HFFc6 (cell line): ENCODE data around the gene VSIR. TPM values are rescaled to one million over a fixed set of nuclear protein-coding genes. Genes with fewer than 3 reads are reported as not detected.

ENCODE experiments used
- DNase-seq: peaks from one replicate; pipeline ENCODE4 v3.0.0-alpha.2; 2018
- H3K27ac Mint-ChIP-seq: 2 replicates; pipeline ENCODE4 v1.8.0; 2020; ENCODE audit warnings: mild to moderate bottlenecking, mixed read lengths
- H3K27me3 Mint-ChIP-seq: 2 replicates; pipeline ENCODE4 v1.8.0; 2021; ENCODE audit warnings: mild to moderate bottlenecking, moderate library complexity, mixed read lengths; ENCODE audit not compliant: insufficient read depth
- H3K36me3 Mint-ChIP-seq: 2 replicates; pipeline ENCODE4 v1.8.0; 2021; ENCODE audit warnings: low read depth, mixed read lengths
- H3K4me1 Mint-ChIP-seq: 2 replicates; pipeline ENCODE4 v1.8.0; 2020; ENCODE audit warnings: low read depth, mixed read lengths
- H3K4me3 Mint-ChIP-seq: 2 replicates; pipeline ENCODE4 v1.8.0; 2020; ENCODE audit warnings: mild to moderate bottlenecking, moderate library complexity, mixed read lengths
- H3K9me3 Mint-ChIP-seq: 2 replicates; pipeline ENCODE4 v1.8.0; 2020; ENCODE audit warnings: mild to moderate bottlenecking, mixed read lengths
- CTCF ChIP-seq: fragments of 200-600 bp; sonication (generic); IDR thresholded peaks from 2 replicates; pipeline ENCODE4 v1.5.0; 2021; ENCODE audit warnings: antibody characterized with exemption, mild to moderate bottlenecking
- total RNA-seq, 6 experiments: library from RNA; stranded (reverse); fragmentation: NEBNext Ultra II Directional; extraction: Animal tissue kit (Norgen Biotek cat#: 25700); gene quantifications; 2 replicates in 1 of 6; 3 replicates in 5 of 6; pipeline ENCODE4 v1.2.3, GENCODE V29; 2021

The VSIR gene
- total RNA-seq, 6 experiments from 2014 or later, result 24.3 to 36.2 (median 29.0) TPM

DNA sequence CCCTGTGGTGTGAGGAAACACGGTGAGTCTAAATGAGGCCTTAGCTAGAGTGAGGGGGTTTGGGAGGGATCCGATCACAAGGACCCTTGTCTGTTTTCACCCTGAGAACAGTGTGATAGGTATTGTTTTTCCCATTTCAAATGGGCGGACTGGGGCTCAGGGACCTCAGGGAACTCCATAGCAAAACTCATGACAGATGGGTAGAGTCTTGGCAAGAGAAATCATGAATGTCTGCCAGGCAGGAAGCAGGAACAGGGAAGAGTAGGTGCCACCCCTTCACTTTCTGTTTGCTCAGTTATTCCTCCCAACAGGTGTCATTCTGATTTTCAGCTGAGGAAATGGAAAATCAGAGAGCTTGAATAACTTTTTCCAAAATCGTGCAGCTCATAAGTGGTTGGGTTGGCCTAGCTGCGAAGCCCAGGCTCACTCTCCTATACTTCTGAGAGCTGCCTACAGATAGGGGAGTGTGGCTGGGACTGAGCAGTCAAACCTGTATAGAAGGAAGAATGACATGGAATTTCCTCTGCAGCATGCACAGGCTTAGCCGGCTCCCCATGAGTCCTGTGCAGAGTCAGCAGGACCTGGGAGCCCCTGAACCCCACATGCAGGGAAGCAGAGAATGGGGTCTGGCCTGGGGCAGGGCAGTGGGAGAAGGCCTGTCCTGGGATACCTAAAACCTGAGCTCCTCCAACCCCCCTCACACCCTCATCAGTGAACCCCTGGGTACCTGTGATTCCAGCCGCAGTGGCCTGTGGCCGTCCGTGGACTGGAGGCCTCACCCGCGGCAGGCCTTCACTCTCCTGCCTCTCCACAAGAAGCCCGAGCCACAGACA lies 36.1 kb downstream of the VSIR start:
- no peak for TF ChIP-seq CTCF
- no peak overlapping the region for H3K27ac Mint-ChIP-seq
- H3K4me1 Mint-ChIP-seq, result peaks cover 7% of the 10 kb centered on the region
- DNase-seq, result no peak
- H3K36me3 Mint-ChIP-seq, result no peaks in the 10 kb centered on the region
- no peaks in the 10 kb centered on the region for H3K9me3 Mint-ChIP-seq
- H3K4me3 Mint-ChIP-seq, result no peak overlapping the region
- peaks cover 25% of the 10 kb centered on the region for H3K27me3 Mint-ChIP-seq

DNA sequence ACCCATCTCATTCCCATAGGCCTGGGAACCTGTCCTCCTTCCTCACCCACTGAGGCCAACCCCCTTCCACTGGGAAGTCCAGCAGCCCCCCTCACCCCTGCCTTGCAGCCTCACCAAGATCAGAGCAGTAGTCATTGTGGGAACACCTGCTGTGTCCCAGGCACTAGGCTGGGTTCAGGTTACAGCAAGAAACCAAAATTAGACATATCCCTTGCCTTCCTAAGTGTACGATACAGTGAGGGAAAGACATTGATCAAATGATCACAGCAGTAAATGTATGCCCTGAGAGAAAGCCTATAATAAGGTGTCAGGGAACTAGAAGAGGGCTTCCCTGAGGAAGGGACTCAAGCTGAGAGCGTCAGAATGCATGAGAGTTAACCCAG lies 36.8 kb downstream of the VSIR start:
- no peak for TF ChIP-seq CTCF
- H3K27ac Mint-ChIP-seq, result no peak overlapping the region
- no peak overlapping the region for H3K4me3 Mint-ChIP-seq
- no peaks in the 10 kb centered on the region for H3K9me3 Mint-ChIP-seq
- H3K27me3 Mint-ChIP-seq, result peaks cover 31% of the 10 kb centered on the region
- H3K4me1 Mint-ChIP-seq, result peaks cover 7% of the 10 kb centered on the region
- no peaks in the 10 kb centered on the region for H3K36me3 Mint-ChIP-seq
- no peak for DNase-seq

DNA sequence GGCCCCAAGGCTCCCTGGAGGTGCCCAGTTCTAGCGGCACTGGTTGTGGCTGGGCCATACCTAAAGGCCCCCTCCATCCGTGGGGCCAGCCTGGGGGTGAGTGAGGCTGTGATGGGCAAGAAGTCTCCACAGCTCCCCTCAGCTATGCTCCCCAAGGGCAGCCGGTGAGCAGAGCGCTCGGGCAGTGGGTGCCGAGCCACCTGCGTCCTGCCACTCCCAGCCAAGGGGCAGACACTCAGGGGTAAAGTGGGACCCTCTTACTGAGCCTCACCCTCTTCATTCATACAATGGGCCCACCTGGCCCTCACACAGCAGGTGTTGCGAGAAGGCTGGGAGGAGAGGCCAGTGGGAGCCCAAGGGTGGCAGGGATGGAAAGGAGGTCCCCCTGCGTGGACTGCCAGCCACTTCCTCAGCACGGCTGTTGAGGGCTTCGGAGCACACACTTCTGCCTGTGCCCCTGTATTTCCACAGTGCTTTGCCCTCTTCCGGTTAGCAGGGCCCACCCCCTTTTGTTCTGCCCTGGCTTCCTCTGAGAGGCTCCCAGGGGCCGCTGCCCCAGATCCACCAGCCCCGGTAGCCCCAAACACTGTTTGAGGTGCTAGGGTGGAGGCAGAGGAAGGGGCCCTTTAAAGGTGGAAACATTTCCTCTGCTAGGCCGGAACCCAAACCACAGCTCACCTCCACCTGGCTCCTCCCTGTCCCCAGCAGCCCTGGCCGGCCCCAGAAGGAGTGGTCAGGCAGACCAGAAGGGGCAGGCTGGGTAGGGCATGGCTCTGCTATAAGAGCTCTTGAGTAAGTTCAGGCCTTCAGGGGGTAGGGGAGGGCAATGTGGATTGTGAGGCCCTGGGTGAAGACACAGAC lies 37.4 kb downstream of the VSIR start:
- no peak for DNase-seq
- H3K27ac Mint-ChIP-seq, result no peak overlapping the region
- H3K27me3 Mint-ChIP-seq, result peaks cover 36% of the 10 kb centered on the region
- no peaks in the 10 kb centered on the region for H3K36me3 Mint-ChIP-seq
- TF ChIP-seq CTCF, result no peak
- H3K4me3 Mint-ChIP-seq, result no peak overlapping the region
- no peaks in the 10 kb centered on the region for H3K9me3 Mint-ChIP-seq
- H3K4me1 Mint-ChIP-seq, result peaks cover 7% of the 10 kb centered on the region

GRCh38 chr10:71734797-71735196 lies 38.5 kb downstream of the VSIR start:
- DNase-seq, result no peak
- TF ChIP-seq CTCF, result no peak
- Mint-ChIP-seq H3K27ac (no peak overlapping the region), H3K27me3 (peaks cover 36% of the 10 kb centered on the region), H3K4me3 (no peak overlapping the region), H3K36me3 (no peaks in the 10 kb centered on the region), H3K9me3 (no peaks in the 10 kb centered on the region), H3K4me1 (no peaks in the 10 kb centered on the region)

DNA sequence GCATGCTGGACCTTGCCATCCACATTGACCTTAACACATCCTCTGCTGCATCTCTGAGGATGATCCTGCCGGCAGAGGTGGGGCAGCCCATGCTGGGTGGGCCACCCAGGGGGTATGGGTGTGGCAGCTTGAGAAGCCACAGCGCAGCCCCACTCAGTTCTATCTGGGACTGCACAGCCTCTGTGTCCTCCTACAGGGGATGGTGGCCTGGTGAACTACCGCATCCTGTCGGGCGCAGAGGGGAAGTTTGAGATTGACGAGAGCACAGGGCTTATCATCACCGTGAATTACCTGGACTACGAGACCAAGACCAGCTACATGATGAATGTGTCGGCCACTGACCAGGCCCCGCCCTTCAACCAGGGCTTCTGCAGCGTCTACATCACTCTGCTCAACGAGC lies 41.5 kb downstream of the VSIR start:
- no peaks in the 10 kb centered on the region for H3K36me3 Mint-ChIP-seq
- no peak for DNase-seq
- H3K4me3 Mint-ChIP-seq, result no peak overlapping the region
- H3K4me1 Mint-ChIP-seq, result peaks cover 11% of the 10 kb centered on the region
- TF ChIP-seq CTCF, result no peak
- H3K27me3 Mint-ChIP-seq, result peaks cover 34% of the 10 kb centered on the region
- no peaks in the 10 kb centered on the region for H3K9me3 Mint-ChIP-seq
- H3K27ac Mint-ChIP-seq, result no peak overlapping the region
